Measurements from ENCODE around the gene CD63.

The CD63 gene

GRCh38 chr12:55692631-55693322, 36.0 kb downstream of the CD63 start:
- DNase-seq (ENCODE audit: low read depth in 1 of 2, low spot score in 1 of 2) = no peak

- no peak for DNase-seq (ENCODE audit: low read depth in 1 of 2, low spot score in 1 of 2)
Observed at GRCh38 chr12:55688716-55689655, 39.8 kb downstream of the CD63 start.

- DNase-seq (ENCODE audit: low read depth in 1 of 2, low spot score in 1 of 2) = no peak
Observed at GRCh38 chr12:55687746-55688145, 41.1 kb downstream of the CD63 start.

GRCh38 chr12:55686366-55687010, 42.3 kb downstream of the CD63 start:
- no peak for DNase-seq (ENCODE audit: low read depth in 1 of 2, low spot score in 1 of 2)

GRCh38 chr12:55685671-55686070, 43.1 kb downstream of the CD63 start:
- DNase-seq (ENCODE audit: low read depth in 1 of 2, low spot score in 1 of 2) = no peak

GRCh38 chr12:55684761-55685370, 43.9 kb downstream of the CD63 start:
- no peak for DNase-seq (ENCODE audit: low read depth in 1 of 2, low spot score in 1 of 2)

GRCh38 chr12:55683676-55684075, 45.1 kb downstream of the CD63 start:
- DNase-seq (ENCODE audit: low read depth in 1 of 2, low spot score in 1 of 2) = no peak

- no peak for DNase-seq (ENCODE audit: low read depth in 1 of 2, low spot score in 1 of 2)
Observed at GRCh38 chr12:55682087-55682796, 46.6 kb downstream of the CD63 start.

GRCh38 chr12:55681142-55682077, 47.4 kb downstream of the CD63 start:
- DNase-seq (ENCODE audit: low read depth in 1 of 2, low spot score in 1 of 2) = no peak

- DNase-seq (ENCODE audit: low read depth in 1 of 2, low spot score in 1 of 2) = no peak
Observed at GRCh38 chr12:55679691-55680090, 49.1 kb downstream of the CD63 start.

GRCh38 chr12:55676707-55677106, 52.1 kb downstream of the CD63 start:
- no peak for DNase-seq (ENCODE audit: low read depth in 1 of 2, low spot score in 1 of 2)

- DNase-seq (ENCODE audit: low read depth in 1 of 2, low spot score in 1 of 2) = no peak
Observed at GRCh38 chr12:55675666-55676065, 53.1 kb downstream of the CD63 start.
